ENCODE measurements around the gene RAB5A.
"Not testable (repeated sequence)": the region's sequence is repeated elsewhere in the genome, so short reads cannot be mapped to it uniquely, and the experiment has no call there.

RAB5A gene

GRCh38 chr3:19972054-19972453 is 25.2 kb downstream of the RAB5A start:
- Histone ChIP-seq H3K4me2 (ENCODE audit: low read depth, low read length, poor library complexity, severe bottlenecking) (no peak overlapping the region), H3K9me2 (replicated peaks; ENCODE audit: insufficient read depth, low read length) (no peaks in the 10 kb centered on the region), H4K20me1 (ENCODE audit: low read depth, low read length) (no peaks in the 10 kb centered on the region; the same call in none of the 2 replicates), H2AFZ (ENCODE audit: low read depth, low read length, severe bottlenecking) (no peak overlapping the region), H3K27me3 (ENCODE audit: low read length) (no peaks in the 10 kb centered on the region), H3K9ac (ENCODE audit: low read length) (no peak overlapping the region), H3K27ac (ENCODE audit: low read depth, low read length) (no peak overlapping the region), H3K79me2 (ENCODE audit: insufficient read depth, low read length) (peaks cover 60% of the 10 kb centered on the region), H3K4me3 (ENCODE audit: insufficient read depth, low read length, poor library complexity, severe bottlenecking) (no peak overlapping the region), H3F3A (ENCODE audit: insufficient read depth) (no peaks in the 10 kb centered on the region), H3K9me3 (ENCODE audit: insufficient read depth, low read length) (no peaks in the 10 kb centered on the region), H3K36me3 (ENCODE audit: low read length) (peaks cover 15% of the 10 kb centered on the region; the same call in 1 of the 2 replicates)
- no peak for TF ChIP-seq CTCF (IDR thresholded peaks at IDR 0.05; ENCODE audit: insufficient read depth, low read length, poor library complexity, severe bottlenecking)
- no peak for TF ChIP-seq EZH2phosphoT487 (conservative IDR thresholded peaks at IDR 0.05; ENCODE audit: low read length)

GRCh38 chr3:19988904-19989303 is 42.0 kb downstream of the RAB5A start:
- H3K79me2 ChIP-seq (ENCODE audit: insufficient read depth, low read length); H3K9me3 ChIP-seq (ENCODE audit: insufficient read depth, low read length); H2AFZ ChIP-seq (ENCODE audit: low read depth, low read length, severe bottlenecking); H3K9ac ChIP-seq (ENCODE audit: low read length); H3K4me2 ChIP-seq (ENCODE audit: low read depth, low read length, poor library complexity, severe bottlenecking); H3K4me3 ChIP-seq (ENCODE audit: insufficient read depth, low read length, poor library complexity, severe bottlenecking); H3K27ac ChIP-seq (ENCODE audit: low read depth, low read length); H3K9me2 ChIP-seq (replicated peaks; ENCODE audit: insufficient read depth, low read length); H3F3A ChIP-seq (ENCODE audit: insufficient read depth); H3K27me3 ChIP-seq (ENCODE audit: low read length); H3K36me3 ChIP-seq (ENCODE audit: low read length); H4K20me1 ChIP-seq (ENCODE audit: low read depth, low read length): not testable (repeated sequence)

GRCh38 chr3:19994796-19995195 is 47.9 kb downstream of the RAB5A start:
- TF ChIP-seq EZH2phosphoT487 (conservative IDR thresholded peaks at IDR 0.05; ENCODE audit: low read length) (no peak), CTCF (IDR thresholded peaks at IDR 0.05; ENCODE audit: insufficient read depth, low read length, poor library complexity, severe bottlenecking) (no peak)
- Histone ChIP-seq H2AFZ (ENCODE audit: low read depth, low read length, severe bottlenecking) (no peak overlapping the region), H3K9me3 (ENCODE audit: insufficient read depth, low read length) (no peaks in the 10 kb centered on the region), H3K36me3 (ENCODE audit: low read length) (no peaks in the 10 kb centered on the region), H3F3A (ENCODE audit: insufficient read depth) (no peaks in the 10 kb centered on the region; the same call in 1 of the 2 replicates), H3K9me2 (replicated peaks; ENCODE audit: insufficient read depth, low read length) (no peaks in the 10 kb centered on the region), H3K27me3 (ENCODE audit: low read length) (no peaks in the 10 kb centered on the region), H3K79me2 (ENCODE audit: insufficient read depth, low read length) (no peaks in the 10 kb centered on the region), H3K4me2 (ENCODE audit: low read depth, low read length, poor library complexity, severe bottlenecking) (no peak overlapping the region), H3K4me3 (ENCODE audit: insufficient read depth, low read length, poor library complexity, severe bottlenecking) (no peak overlapping the region), H3K27ac (ENCODE audit: low read depth, low read length) (no peak overlapping the region), H4K20me1 (ENCODE audit: low read depth, low read length) (no peaks in the 10 kb centered on the region), H3K9ac (ENCODE audit: low read length) (no peak overlapping the region)

- Histone ChIP-seq H3K27me3 (ENCODE audit: low read length) (no peaks in the 10 kb centered on the region), H3K27ac (ENCODE audit: low read depth, low read length) (no peak overlapping the region), H3K9ac (ENCODE audit: low read length) (no peak overlapping the region), H3F3A (ENCODE audit: insufficient read depth) (no peaks in the 10 kb centered on the region; the same call in 1 of the 2 replicates), H3K4me2 (ENCODE audit: low read depth, low read length, poor library complexity, severe bottlenecking) (no peak overlapping the region), H3K79me2 (ENCODE audit: insufficient read depth, low read length) (no peaks in the 10 kb centered on the region), H2AFZ (ENCODE audit: low read depth, low read length, severe bottlenecking) (no peak overlapping the region), H3K9me3 (ENCODE audit: insufficient read depth, low read length) (no peaks in the 10 kb centered on the region), H3K9me2 (replicated peaks; ENCODE audit: insufficient read depth, low read length) (no peaks in the 10 kb centered on the region), H3K4me3 (ENCODE audit: insufficient read depth, low read length, poor library complexity, severe bottlenecking) (no peak overlapping the region), H4K20me1 (ENCODE audit: low read depth, low read length) (no peaks in the 10 kb centered on the region), H3K36me3 (ENCODE audit: low read length) (no peaks in the 10 kb centered on the region)
- TF ChIP-seq CTCF (IDR thresholded peaks at IDR 0.05; ENCODE audit: insufficient read depth, low read length, poor library complexity, severe bottlenecking) (no peak), EZH2phosphoT487 (conservative IDR thresholded peaks at IDR 0.05; ENCODE audit: low read length) (no peak)
Measured at GRCh38 chr3:19997502-19997901, 50.6 kb downstream of the RAB5A start.
